Left ventricle myocardium superior (tissue), 1 donor: Measurements from ENCODE around the gene DES. TPM values are rescaled to one million over a fixed set of nuclear protein-coding genes. Genes with fewer than 3 reads are reported as not detected.
"Not testable (repeated sequence)": the region's sequence is repeated elsewhere in the genome, so short reads cannot be mapped to it uniquely, and the experiment has no call there.

ENCODE experiments used
- ATAC-seq: fragments of 200-7000 bp; cut with Tn5 transposase; one replicate; pipeline ENCODE4 v1.9.1; 2020; ENCODE audit warnings: mild to moderate bottlenecking, moderate library complexity
- DNase-seq: peaks from one replicate; pipeline ENCODE4 v3.0.0-alpha.2; 2020
- intact Hi-C: fragments of 100-400 bp; cut with micrococcal nuclease; formaldehyde crosslinking; loops from one replicate; pipeline ENCODE4 v1.11.0; 2022
- long read RNA-seq: library from polyadenylated mRNA; unstranded; transcript quantifications from one replicate; pipeline ENCODE4 v2.0.0, GENCODE V29; 2021
- total RNA-seq: library from RNA; stranded (reverse); fragmentation: NEBNext Ultra II Directional; extraction: Animal tissue kit (Norgen Biotek cat#: 25700); gene quantifications from one replicate; pipeline ENCODE4 v1.2.1, GENCODE V29; 2021
- donor health status: DM: no; HTN: yes; CAD: no; lungs with severe emphysema.

DES gene
- total RNA-seq: 14,457 TPM
- long read RNA-seq, transcript DES-203 (2 exons, 462 nt): minor isoform, 57 of 38,780 reads
- long read RNA-seq, transcript DES-201 (9 exons, 2,248 nt): major isoform, 35,085 of 38,780 reads
- long read RNA-seq, partial matches to known transcripts: 2,428 of 38,780 reads
- long read RNA-seq, other reads (novel, unspliced or antisense): 1,210 of 38,780 reads

GRCh38 chr2:219418155-219419011, at the start of gene DES:
TSS of gene DES (plus strand) at chr2:219418377. CDS start at chr2:219418463, 86 bp downstream.
- intact Hi-C loops: no loop called here
- peak; percentile 69 for ATAC-seq
- peak; percentile 89 for DNase-seq

- DNase-seq: no peak
- ATAC-seq: peak; percentile 92
- intact Hi-C loops: no loop called here
Measured at GRCh38 chr2:219368690-219369191, 49.4 kb upstream of the DES start.

DNA sequence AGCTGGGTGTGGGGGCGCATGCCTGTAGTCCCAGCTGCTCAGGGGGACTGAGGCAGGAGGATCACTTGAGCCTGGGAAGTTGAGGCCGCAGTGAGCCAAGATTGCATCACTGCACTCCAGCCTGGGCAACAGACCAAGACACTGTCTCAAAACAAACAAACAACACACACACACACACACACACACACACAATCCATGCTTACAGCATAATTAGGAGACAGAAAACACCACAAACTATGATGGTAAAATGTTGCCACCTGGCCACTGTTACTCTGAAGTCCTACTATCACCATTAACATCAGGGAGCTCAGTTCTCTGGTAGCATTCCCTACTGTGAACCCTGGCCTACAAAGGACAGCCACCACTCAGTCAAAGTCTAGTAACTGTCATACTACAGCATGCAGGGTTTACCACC, 48.7 kb upstream of the DES start:
- DNase-seq: peak; percentile 61
- intact Hi-C loops: no loop called here
- ATAC-seq: peak; percentile 81

DNA sequence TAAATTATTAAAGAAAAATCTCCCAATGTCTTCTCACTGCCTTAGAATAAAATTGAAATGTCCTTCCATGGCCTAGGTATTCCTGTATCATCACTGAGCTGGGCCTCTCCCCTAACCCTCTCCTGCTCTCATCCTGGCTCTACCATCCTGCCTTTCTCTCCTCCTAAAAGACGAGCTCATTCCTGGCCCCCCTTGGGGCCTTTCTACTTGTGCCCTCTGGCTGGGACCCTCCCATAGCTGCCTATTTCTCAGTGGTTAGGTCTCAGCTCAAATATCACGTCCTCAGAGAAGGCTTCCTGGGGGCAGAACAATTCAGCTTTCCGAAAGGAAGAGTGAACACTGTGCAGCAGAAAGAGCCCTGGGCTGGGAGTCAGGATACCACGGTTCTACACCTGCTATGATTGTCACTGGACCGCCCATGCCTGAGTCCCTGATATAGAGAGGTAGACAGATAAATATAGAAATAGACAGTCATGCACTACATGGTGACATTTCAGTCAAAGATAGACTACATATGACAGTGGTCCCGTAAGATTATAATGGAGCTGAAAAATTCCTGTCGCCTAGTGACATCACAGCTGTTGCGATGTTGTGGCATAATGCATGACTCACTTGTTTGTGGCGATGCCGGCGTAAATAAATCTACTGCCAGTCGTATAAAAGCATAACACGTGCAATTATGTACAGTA, 39.9 kb upstream of the DES start:
- intact Hi-C loops: no loop called here
- DNase-seq (no peak), ATAC-seq (peak; percentile 56)

DNA sequence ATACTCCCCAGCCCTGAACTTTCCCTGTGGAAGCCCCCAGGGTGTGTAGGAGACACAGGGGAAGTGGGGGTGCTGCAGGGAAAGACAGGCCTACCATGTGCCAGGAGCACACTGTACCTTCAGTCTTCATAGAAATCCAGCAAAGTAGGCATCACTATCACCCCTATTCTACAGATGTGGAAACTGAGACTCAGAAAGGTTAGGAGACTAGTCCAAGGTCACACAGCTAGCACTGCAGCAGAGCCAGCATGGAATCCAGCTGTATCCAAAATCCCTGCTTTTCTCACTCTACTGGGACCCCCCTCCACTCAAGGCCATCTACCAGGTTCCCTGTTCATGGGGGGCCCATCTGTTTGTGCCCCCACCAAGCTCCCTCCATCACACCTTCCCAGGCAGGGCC, 37.3 kb upstream of the DES start:
- no peak for DNase-seq
- no peak for ATAC-seq
- intact Hi-C loops: no loop called here

DNA sequence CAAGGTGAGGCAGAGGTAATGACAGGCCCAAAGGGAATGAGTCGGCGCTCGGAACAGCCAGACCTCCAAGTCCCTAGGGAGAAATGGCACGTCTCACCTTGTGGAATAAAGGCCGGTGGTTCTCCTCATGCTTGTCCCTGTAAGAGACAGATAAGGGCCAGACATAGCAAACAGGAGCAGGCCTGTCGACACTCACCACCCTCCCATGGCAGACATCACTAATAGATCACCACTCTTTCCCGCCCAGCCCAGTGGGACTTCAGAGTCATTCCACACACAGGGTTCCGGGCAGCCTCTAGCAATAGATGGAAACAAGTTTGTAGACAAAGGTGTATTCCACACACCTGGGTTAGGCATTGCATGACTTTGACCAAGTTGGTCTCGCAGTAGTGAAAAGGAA, 36.7 kb upstream of the DES start:
- DNase-seq (no peak), ATAC-seq (no peak)
- intact Hi-C loops: no loop called here

- intact Hi-C loops: no loop called here
- no peak for DNase-seq
- no peak for ATAC-seq
Measured at GRCh38 chr2:219384083-219384713, 34.0 kb upstream of the DES start.

DNA sequence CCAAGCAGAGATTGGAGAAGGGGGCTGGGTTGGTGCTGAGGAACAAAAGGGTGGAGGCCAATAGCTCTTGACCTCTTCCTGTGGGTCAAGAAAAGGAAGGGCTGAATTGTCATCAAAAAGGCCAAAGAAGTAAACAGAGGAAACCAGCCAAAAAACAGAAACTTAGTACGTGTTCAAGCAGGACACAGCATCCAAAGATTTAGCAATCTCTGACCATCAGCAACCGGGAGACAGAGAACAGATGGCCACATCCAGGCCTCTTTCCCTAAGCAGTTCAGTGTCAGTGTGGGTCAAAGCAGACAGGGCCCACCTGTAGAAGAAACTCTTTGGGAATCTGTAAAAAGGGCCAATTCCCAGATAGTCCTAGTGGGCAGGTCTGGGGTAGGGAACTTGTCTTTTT, 33.3 kb upstream of the DES start:
- no peak for ATAC-seq
- intact Hi-C loops: no loop called here
- no peak for DNase-seq

GRCh38 chr2:219385958-219386520, 32.1 kb upstream of the DES start:
- DNase-seq (peak; percentile 41), ATAC-seq (no peak)
- intact Hi-C loops: no loop called here

DNA sequence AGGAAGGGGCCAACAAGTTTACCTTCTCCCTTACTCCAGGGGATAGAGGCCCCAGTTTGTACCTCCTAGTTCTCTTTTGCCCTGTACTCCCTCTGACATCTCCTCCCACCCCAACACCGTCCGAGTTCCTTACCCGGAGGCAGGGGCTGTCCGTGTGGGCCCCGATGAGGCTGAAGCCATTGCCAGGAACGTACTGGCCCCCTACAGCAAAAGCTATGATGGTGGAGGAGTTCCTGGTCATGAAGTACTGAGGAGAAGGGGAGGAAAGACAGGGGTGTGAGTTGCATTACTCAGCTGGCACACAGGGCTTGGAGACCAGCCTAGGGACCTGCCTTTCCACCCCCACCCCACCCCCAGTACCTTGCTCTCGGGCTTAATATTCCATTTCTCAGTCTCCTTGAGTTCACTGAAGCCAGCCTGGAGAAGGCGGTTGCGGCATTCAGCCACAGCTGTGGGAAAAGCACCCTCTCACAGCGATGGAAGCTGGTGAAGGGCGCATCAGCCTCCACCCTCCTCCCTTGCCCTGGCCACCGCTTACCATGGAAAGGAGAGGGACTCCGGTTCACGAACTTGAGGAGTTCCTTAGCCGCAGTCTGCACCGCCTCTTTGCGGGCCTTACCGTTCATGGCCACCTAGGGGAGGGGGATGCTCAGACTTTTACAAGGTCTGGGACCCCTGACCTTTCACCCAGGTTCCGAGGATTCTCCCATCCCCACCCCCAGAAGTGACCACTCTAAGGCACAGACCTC, 31.5 kb upstream of the DES start:
- no peak for DNase-seq
- no peak for ATAC-seq
- intact Hi-C loops: no loop called here

DNA sequence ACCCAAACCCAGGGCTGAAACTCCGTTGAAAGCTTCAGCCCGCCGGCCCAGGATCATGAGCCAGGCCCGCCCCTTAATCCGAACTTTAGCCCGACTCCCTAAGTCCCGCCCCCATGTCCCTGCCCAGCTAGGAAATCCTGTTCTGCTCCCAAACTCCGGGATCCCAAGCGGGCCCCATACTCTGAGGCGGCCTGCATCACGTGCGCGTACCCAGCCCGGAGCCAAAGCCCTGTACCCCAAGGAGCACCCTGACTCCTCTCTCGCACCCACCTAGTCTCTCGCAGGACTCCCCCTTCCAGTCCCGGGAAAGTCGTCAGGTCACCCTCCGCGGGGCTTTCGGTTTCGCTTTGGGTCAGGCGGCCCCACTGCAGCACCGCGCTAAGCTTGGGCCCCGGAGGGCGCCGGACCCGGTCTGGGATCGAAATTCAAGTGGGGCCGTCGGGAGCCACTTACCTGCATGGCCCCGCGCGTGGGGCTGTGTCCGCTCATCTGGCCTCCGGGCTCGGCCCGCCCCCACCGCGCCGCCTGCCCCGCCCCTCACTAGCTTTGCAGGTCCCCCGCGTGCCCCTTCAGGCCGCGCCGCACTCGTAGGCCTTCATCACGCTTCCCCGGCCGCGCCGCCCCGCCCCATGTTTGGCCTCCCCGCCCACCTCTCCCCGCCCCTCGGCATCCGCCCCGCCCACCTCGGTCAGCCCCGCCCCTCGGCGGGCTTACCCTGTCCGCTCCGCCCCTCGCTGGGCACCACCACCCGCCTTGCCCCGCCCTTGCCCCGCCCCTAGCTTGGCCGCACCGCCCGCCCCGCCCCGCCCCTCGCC, 30.7 kb upstream of the DES start, which contains the start of gene DNPEP:
TSS of gene DNPEP (minus strand) at position 607 of the 815 bp plus-strand sequence. CDS start at position 489, 118 bp downstream.
- intact Hi-C loops: no loop called here
- DNase-seq (peak; percentile 96), ATAC-seq (peak; percentile 74)

DNA sequence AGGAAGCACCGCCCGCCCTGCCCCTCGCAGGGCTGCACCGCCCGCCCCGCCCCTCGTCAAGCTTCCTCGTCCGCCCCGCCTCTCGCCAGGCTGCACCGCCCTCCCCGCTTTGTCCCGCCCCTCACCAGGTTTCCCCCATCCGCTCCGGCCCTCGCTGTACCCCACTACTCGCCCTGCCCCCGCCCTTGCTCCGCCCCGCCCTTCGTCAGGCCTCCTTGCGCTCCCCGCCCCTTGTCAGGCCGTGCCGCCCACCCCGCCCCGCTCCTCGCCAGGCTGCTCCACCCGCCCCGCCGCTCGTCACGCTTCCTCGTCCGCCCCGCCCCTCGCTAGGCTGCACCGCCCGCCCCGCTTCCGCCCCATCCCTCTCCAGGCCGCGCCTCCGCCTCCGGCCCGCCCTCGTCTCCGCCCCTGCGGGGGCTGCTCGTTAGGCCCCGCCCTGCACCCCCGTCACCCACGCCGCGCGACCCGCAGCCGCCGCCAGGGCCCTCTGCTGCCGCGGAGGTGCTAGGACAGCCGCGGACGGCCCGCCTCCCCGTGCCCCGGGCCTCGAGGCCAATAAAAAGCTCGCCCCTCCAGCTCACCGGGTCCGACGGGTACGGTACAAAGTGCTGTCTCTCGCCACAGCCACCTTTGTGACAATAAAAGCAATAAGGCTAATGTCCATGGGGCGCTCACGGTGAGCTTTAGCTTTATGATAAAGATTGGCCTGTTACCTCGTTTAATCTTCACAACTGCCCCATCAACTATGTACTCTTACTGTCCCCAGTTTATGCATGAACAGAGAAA, 29.9 kb upstream of the DES start:
- intact Hi-C loops: no loop called here
- DNase-seq (peak; percentile 99), ATAC-seq (peak; percentile 86)

DNA sequence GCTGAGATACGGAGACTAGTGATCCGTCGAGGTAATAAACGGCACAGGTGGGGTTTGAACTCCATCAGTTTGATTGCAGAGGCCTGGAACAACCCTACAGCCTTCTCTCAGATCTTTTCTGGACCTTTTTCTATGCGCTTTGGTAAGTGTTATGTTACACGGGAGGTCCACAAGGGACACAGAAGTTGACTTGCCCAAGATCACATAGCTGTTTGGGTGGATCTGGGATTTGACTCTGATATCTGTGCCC, 29.3 kb upstream of the DES start:
- intact Hi-C loops: no loop called here
- no peak for DNase-seq
- no peak for ATAC-seq

DNA sequence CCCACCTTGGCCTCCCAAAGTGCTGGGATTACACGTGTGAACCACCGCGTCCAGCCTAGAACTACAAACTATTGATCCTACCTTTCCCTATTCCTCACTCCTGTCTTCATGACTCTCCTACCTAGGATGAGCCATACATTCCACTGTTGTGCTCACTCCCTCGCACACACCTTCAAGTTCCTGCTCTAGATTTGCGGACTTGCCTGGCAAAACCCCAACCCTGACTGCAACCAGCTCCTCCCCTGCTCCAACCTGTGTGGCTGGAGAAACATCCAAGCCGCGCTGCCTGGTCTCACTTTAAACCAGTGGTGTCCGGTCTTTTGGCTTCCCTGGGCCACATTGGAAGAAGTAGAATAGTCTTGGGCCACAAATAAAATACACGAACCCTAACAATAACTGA, 25.4 kb upstream of the DES start:
- ATAC-seq (no peak), DNase-seq (no peak)
- intact Hi-C loops: no loop called here

GRCh38 chr2:219395056-219395455, 23.1 kb upstream of the DES start:
- ATAC-seq, intact Hi-C loops, DNase-seq: not testable (repeated sequence)

DNA sequence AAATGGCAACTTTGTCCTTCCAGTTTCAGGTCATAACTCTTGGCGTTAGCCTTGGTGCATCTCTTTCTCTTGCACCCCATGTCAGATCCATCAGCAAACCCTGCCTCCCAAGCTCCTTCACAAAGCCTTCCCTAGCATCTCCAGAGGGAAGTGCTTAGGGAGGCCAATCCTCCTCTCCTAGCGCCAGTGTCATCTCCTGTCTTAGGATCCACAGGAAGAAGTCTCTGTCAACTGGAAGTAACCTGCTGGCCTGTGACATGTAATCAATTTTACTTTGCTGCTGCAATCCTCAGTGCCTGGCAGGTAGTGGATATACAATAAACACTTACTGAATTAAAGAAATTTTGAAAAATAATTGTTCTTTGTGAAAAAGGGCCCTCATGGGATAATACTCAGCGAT, 22.6 kb upstream of the DES start:
- intact Hi-C loops: no loop called here
- DNase-seq (no peak), ATAC-seq (no peak)

DNA sequence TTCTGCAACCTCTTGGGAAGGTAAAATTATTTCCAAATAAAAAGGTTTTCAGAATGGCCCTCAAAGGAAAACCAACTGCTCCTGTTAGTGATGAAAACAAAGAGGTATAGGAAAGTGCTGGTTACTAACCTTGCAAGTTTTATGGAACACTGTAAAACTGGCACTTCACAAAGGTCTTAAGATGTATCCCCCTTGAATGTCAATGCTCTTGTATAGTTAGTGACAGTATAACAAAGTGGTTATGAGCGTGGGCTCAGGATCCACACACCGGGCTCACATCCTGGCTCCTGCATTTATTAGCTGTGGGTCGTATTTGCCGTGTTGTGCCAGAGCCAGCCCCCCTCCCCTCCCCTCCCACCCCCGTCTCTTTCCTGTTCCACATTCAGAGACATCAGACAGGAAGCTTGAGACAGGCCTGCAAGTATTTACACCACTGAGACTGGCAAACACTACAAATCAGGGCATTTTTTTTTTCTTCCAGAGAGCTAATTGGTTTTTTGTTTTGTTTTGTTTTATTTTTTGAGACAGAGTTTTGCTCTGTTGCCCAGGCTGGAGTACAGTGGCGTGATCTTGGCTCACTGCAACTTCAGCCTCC, 21.2 kb upstream of the DES start:
- ATAC-seq: no peak
- no peak for DNase-seq

More for the DNA sequence above, 21.2 kb upstream of the DES start:
- intact Hi-C loops: no loop called here
